Uterus (tissue), 4 donors: Measurements from ENCODE around the gene PURB. TPM values are rescaled to one million over a fixed set of nuclear protein-coding genes. Genes with fewer than 3 reads are reported as not detected.

Experiments
- DNase-seq, 2 donors: peaks; one replicate each; pipeline ENCODE4 v3.0.0-alpha.2; 2019 to 2020
- H3K27ac ChIP-seq, 2 donors: fragments of 200-600 bp; sonication (generic); 1 replicate in 1 of 2; 2 replicates in 1 of 2; pipeline ENCODE4 v1.5.1; 2016 to 2018
- H3K27me3 ChIP-seq, 2 donors: fragments of 200-600 bp; sonication (generic); one replicate each; pipeline ENCODE4 v1.5.1; 2018 to 2019; ENCODE audit warnings: control low read depth in 1 of 2
- H3K36me3 ChIP-seq, 2 donors: fragments of 200-600 bp; sonication (generic); one replicate each; pipeline ENCODE4 v1.5.1; 2019; ENCODE audit warnings: control low read depth in 1 of 2
- H3K4me1 ChIP-seq, 2 donors: fragments of 200-600 bp; sonication (generic); one replicate each; pipeline ENCODE4 v1.5.1; 2018 to 2019; ENCODE audit warnings: control low read depth in 1 of 2
- H3K4me3 ChIP-seq, 2 donors: fragments of 200-600 bp; sonication (generic); 1 replicate in 1 of 2; 2 replicates in 1 of 2; pipeline ENCODE4 v1.5.1; 2018 to 2019; ENCODE audit warnings: mild to moderate bottlenecking in 1 of 2
- H3K9me3 ChIP-seq, 2 donors: fragments of 200-600 bp; sonication (generic); one replicate each; pipeline ENCODE4 v1.5.1; 2019; ENCODE audit warnings: control low read depth in 1 of 2
- POLR2A ChIP-seq, 2 donors: fragments of 450-650 bp; IDR thresholded peaks; one replicate each; pipeline ENCODE4 v1.6.1; 2016; ENCODE audit warnings: antibody characterized with exemption in 2 of 2, mild to moderate bottlenecking in 1 of 2, moderate library complexity in 1 of 2
- intact Hi-C: fragments of 100-400 bp; cut with DNase I; formaldehyde crosslinking; loops from one replicate; pipeline ENCODE4 v1.15.1; 2023; ENCODE audit warnings: low total_unique reads
- total RNA-seq, 4 donors: library from RNA; depleted of rRNA in 3 of 4; stranded (reverse); fragments of >200 nt in 3 of 4; gene quantifications; one replicate each; pipeline versions ENCODE4 v1.1.0 to v1.2.4, GENCODE V29; 2014 to 2023
- TF ChIP-seq, protein P1 (sequence below), 4 experiments: fragments of 200-600 bp in 2 of 4; fragments of 450-650 bp in 2 of 4; sonication (generic) in 2 of 4; IDR thresholded peaks; one replicate each; pipeline ENCODE4 v1.5.1; 2016 to 2019; ENCODE audit warnings: antibody characterized with exemption in 4 of 4, mild to moderate bottlenecking in 2 of 4, moderate library complexity in 1 of 4
- donor health status: DM: yes; HTN: yes; CAD: no.

PURB gene
- total RNA-seq, 4 donors from 2014 or later = 13.8 to 63.0 (median 24.5) TPM

DNA sequence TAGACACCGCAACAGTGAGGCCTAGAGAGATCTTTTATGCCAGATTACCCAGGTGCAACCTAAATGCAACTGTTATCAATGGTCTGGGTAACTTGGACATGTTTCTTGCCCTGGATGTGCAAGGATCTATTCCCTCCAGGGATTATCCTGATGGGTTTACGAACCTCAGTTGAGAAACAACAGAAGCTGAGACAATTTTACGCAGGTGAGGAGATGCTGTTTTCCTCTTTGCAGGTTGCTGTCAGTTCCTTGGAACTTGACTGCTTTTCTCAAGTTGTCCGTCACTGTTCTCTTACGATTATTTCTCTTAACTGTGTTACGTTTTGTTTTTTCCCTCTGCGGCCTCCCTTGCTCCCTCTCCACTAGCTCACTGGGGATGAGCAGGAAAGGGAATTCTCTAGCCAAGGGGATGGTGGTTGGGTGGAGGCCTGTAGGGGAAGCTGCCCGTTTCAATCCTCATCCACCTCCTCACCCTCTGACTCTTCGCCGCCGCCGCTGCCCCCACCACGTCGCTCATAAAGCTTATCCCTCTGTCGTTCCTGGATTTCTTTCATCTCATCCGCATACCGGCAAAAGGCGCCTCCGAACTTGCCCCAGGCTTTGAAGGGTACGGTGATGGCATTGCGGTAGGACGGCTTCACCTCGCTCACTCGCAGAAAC lies 1.2 kb downstream of the PURB start:
- no peaks in the 10 kb centered on the region for H3K9me3 ChIP-seq
- intact Hi-C loops = no loop called here
- H3K36me3 ChIP-seq = no peaks in the 10 kb centered on the region
- TF ChIP-seq, protein P1, sequence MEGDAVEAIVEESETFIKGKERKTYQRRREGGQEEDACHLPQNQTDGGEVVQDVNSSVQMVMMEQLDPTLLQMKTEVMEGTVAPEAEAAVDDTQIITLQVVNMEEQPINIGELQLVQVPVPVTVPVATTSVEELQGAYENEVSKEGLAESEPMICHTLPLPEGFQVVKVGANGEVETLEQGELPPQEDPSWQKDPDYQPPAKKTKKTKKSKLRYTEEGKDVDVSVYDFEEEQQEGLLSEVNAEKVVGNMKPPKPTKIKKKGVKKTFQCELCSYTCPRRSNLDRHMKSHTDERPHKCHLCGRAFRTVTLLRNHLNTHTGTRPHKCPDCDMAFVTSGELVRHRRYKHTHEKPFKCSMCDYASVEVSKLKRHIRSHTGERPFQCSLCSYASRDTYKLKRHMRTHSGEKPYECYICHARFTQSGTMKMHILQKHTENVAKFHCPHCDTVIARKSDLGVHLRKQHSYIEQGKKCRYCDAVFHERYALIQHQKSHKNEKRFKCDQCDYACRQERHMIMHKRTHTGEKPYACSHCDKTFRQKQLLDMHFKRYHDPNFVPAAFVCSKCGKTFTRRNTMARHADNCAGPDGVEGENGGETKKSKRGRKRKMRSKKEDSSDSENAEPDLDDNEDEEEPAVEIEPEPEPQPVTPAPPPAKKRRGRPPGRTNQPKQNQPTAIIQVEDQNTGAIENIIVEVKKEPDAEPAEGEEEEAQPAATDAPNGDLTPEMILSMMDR (IDR thresholded peaks at IDR 0.05) = no peak
- no peak for TF ChIP-seq POLR2A (IDR thresholded peaks at IDR 0.05)
- peak overlapping the region; percentile 46 to 86 for H3K4me3 ChIP-seq
- no peaks in the 10 kb centered on the region for H3K27me3 ChIP-seq
- DNase-seq = no peak
- H3K27ac ChIP-seq = peak overlapping the region; percentile 97 to 98
- peaks cover 21 to 25% of the 10 kb centered on the region in 2 donors for H3K4me1 ChIP-seq

DNA sequence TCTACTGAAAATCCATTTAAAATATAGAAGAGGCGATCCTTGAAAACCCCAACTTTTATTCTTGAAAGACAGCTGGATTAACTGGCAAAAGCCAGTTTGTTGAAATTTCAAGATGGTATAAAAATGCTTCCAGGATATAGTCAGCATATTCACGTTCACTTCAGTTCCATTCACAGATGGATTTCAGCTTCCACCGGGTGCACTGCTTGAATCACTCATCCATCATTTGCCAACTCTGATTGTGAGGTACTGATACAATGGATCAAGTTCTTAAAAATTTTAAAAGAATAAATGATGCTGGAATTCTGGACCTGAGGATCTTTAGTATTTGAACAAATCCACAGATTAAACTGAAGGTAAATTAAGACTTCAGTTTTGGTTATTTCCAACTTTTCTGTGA lies 2.4 kb downstream of the PURB start:
- Histone ChIP-seq H3K36me3 (no peaks in the 10 kb centered on the region), H3K27ac (no peak overlapping the region), H3K4me3 (peak overlapping the region in 1 of 2 donors; percentile 0), H3K4me1 (peaks cover 21 to 30% of the 10 kb centered on the region in 2 donors), H3K9me3 (no peaks in the 10 kb centered on the region), H3K27me3 (no peaks in the 10 kb centered on the region)
- TF ChIP-seq POLR2A (IDR thresholded peaks at IDR 0.05) = no peak
- TF ChIP-seq, protein P1 (IDR thresholded peaks at IDR 0.05) = no peak
- DNase-seq = no peak
- intact Hi-C loops = no loop called here

DNA sequence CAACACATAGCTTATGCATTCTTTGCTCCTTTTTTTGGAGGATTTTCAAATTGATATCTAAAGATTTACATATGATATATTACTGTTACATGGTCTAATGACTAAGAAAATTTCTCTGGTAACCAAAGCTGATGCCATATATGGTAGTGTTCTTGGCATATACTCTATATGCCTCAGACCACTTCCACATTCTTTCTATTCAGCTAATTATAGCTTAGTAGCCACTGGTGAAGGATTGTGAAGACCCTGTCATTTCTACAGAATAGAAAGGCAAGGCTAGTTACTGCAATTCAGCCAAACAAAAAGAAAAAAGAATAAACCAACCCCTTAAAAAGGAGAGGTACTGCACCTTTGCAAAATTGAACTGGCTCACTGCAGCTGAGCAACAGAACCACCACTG lies 3.7 kb downstream of the PURB start:
- intact Hi-C loops = no loop called here
- H3K4me3 ChIP-seq = peak overlapping the region in 1 of 2 donors; percentile 11
- no peaks in the 10 kb centered on the region for H3K9me3 ChIP-seq
- DNase-seq = no peak
- no peak for TF ChIP-seq POLR2A (IDR thresholded peaks at IDR 0.05)
- TF ChIP-seq, protein P1 (IDR thresholded peaks at IDR 0.05) = no peak
- H3K27ac ChIP-seq = no peak overlapping the region
- H3K4me1 ChIP-seq = peaks cover 21 to 31% of the 10 kb centered on the region in 2 donors
- no peaks in the 10 kb centered on the region for H3K36me3 ChIP-seq
- no peaks in the 10 kb centered on the region for H3K27me3 ChIP-seq

DNA sequence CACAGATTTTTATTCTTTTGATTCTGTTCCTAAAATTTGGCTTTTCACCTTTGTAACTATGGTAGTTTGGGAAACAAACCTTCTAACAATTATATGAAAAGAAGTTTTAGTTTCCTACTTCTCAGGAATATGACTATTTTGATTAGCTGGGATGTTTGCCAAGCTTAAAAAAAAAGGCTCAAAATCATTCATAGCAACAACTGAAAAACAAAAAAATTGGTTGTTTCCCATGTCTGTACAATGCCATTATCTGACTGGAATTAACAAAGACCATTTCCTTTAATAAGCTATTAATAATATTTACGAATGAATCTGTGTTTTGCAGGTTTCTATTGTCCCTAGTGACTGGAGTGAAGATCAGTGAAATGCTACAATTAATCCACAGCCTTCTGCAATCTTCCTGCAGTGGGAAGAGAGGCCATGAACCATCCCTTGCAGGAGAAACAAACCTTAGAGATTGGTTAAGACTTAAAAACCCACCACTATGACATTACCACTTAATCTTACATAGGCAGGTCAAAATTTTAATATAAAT lies 4.2 kb downstream of the PURB start:
- Histone ChIP-seq H3K4me1 (peaks cover 20 to 31% of the 10 kb centered on the region in 2 donors), H3K27me3 (no peaks in the 10 kb centered on the region), H3K36me3 (no peaks in the 10 kb centered on the region), H3K27ac (no peak overlapping the region), H3K4me3 (no peak overlapping the region), H3K9me3 (no peaks in the 10 kb centered on the region)
- no peak for DNase-seq
- intact Hi-C loops = no loop called here
- no peak for TF ChIP-seq POLR2A (IDR thresholded peaks at IDR 0.05)
- TF ChIP-seq, protein P1 (IDR thresholded peaks at IDR 0.05) = no peak

DNA sequence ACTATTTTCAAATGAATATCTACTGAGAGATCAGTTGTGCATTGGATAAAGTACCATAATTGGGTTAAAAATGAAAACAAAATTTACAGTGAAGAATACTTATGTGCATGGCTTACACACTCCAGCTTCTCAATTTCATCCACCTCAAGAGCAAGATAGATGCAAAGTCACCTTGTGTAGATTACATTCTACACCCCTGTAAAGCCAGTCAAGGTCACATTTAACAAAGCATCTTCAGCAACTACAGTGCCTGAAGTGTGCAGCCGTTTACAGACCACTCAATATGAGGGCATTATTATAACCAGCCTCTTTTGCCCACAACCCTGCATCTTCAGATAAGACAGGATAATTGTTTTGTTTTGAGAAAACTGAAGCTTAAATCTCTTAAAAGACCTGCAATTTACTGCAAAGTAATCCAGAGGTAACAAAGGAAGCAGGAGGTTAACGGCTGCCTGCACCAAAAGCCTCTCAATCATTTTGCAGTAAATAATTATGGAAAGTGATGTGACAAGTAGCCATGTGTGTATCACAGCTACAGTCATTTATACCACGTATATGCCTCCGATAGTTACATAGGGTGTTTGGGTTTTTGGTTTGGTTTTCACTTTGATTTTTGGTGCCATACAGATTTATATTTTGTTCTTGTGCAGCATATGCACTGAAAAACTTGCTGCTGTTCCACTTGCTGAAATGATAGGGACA lies 4.9 kb downstream of the PURB start:
- H3K27ac ChIP-seq = no peak overlapping the region
- H3K9me3 ChIP-seq = no peaks in the 10 kb centered on the region
- intact Hi-C loops = no loop called here
- H3K4me3 ChIP-seq = no peak overlapping the region
- no peaks in the 10 kb centered on the region for H3K27me3 ChIP-seq
- no peak for TF ChIP-seq POLR2A (IDR thresholded peaks at IDR 0.05)
- TF ChIP-seq, protein P1 (IDR thresholded peaks at IDR 0.05) = no peak
- peaks cover 15 to 31% of the 10 kb centered on the region in 2 donors for H3K4me1 ChIP-seq
- no peaks in the 10 kb centered on the region for H3K36me3 ChIP-seq
- DNase-seq = no peak
